ENCODE measurements around the gene GIT2. TPM values are rescaled to one million over a fixed set of nuclear protein-coding genes. Genes with fewer than 3 reads are reported as not detected.

Gene GIT2
- total and polyA plus RNA-seq, 2 experiments from 2014 or later = 26.4 to 42.1 TPM

DNA sequence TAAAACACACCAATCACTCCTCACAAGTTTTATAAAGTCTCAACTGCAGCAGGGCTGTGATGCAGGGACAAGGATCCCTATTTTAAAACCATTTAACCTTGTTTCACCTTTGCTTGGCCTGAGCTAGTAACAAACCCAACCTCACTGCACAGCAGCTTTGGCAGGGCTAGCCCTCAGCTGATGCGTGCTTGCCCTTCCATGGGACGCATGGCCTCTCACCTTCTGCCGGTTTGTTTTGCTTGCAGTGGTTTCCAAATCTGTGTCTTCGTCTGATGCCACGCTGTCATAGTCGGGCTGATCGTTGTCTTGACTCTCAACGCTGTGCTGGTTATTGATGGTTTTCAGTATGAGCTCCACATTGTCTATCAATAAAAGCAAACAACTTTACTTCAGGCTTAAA is 43.3 kb downstream of the GIT2 start:
- Histone ChIP-seq H3F3A (ENCODE audit: insufficient read depth) (peaks cover 57% of the 10 kb centered on the region), H3K27ac (peak overlapping the region; percentile 81; the same call in 1 of the 2 replicates), H3K4me1 (ENCODE audit: insufficient read depth) (peaks cover 52% of the 10 kb centered on the region), H2AFZ (no peak overlapping the region), H3K27me3 (replicated peaks; ENCODE audit: insufficient read depth) (no peaks in the 10 kb centered on the region), H3K4me2 (ENCODE audit: unreplicated experiment) (no peak overlapping the region), H3K4me3 (no peak overlapping the region), H3K36me3 (ENCODE audit: low read depth) (peaks cover 33% of the 10 kb centered on the region), H4K20me1 (ENCODE audit: insufficient read depth) (no peaks in the 10 kb centered on the region), H3K79me2 (ENCODE audit: insufficient read depth) (no peaks in the 10 kb centered on the region), H3K9me2 (ENCODE audit: insufficient read depth) (no peaks in the 10 kb centered on the region), H3K9me3 (ENCODE audit: low read depth) (no peaks in the 10 kb centered on the region), H3K9ac (no peak overlapping the region)
- TF ChIP-seq EZH2phosphoT487 (IDR thresholded peaks at IDR 0.05; ENCODE audit: insufficient read depth, low read depth) = no peak
- no peak for TF ChIP-seq EZH2 (IDR thresholded peaks at IDR 0.05; ENCODE audit: insufficient read depth, poor library complexity, severe bottlenecking)
- no peak for DNase-seq
- WGBS, 2 experiments (ENCODE audit: low coverage in 1 of 2, low lambda C conversion rate in 2 of 2, missing lambda C conversion rate in 2 of 2) = 97 to 98% methylated on average over 8 of the region's 8 CpGs
- in situ Hi-C loops (cut with MboI) = no loop called here

- Histone ChIP-seq H3K27me3 (replicated peaks; ENCODE audit: insufficient read depth) (no peaks in the 10 kb centered on the region), H3K9ac (no peak overlapping the region), H2AFZ (no peak overlapping the region), H3K79me2 (ENCODE audit: insufficient read depth) (no peaks in the 10 kb centered on the region), H3K4me1 (ENCODE audit: insufficient read depth) (peaks cover 57% of the 10 kb centered on the region), H3K4me2 (ENCODE audit: unreplicated experiment) (peak overlapping the region; percentile 73), H3K4me3 (no peak overlapping the region), H4K20me1 (ENCODE audit: insufficient read depth) (no peaks in the 10 kb centered on the region), H3K9me2 (ENCODE audit: insufficient read depth) (no peaks in the 10 kb centered on the region), H3F3A (ENCODE audit: insufficient read depth) (peaks cover 62% of the 10 kb centered on the region), H3K9me3 (ENCODE audit: low read depth) (no peaks in the 10 kb centered on the region), H3K27ac (peak overlapping the region; percentile 81), H3K36me3 (ENCODE audit: low read depth) (peaks cover 29% of the 10 kb centered on the region)
- in situ Hi-C loops (cut with MboI) = no loop called here
- no peak for DNase-seq
- 94 to 95% methylated on average over 11 of the region's 11 CpGs for WGBS, 2 experiments (ENCODE audit: low coverage in 1 of 2, low lambda C conversion rate in 2 of 2, missing lambda C conversion rate in 2 of 2)
- TF ChIP-seq EZH2 (IDR thresholded peaks at IDR 0.05; ENCODE audit: insufficient read depth, poor library complexity, severe bottlenecking) = no peak
- no peak for TF ChIP-seq EZH2phosphoT487 (IDR thresholded peaks at IDR 0.05; ENCODE audit: insufficient read depth, low read depth)
Measured at GRCh38 chr12:109952160-109952858, 43.9 kb downstream of the GIT2 start.

- Histone ChIP-seq H3K9me2 (ENCODE audit: insufficient read depth) (no peaks in the 10 kb centered on the region), H3K9ac (peak overlapping the region; percentile 44; the same call in 1 of the 2 replicates), H3K27me3 (replicated peaks; ENCODE audit: insufficient read depth) (no peaks in the 10 kb centered on the region), H4K20me1 (ENCODE audit: insufficient read depth) (no peaks in the 10 kb centered on the region), H3F3A (ENCODE audit: insufficient read depth) (peaks cover 64% of the 10 kb centered on the region), H2AFZ (no peak overlapping the region), H3K27ac (peak overlapping the region; percentile 81), H3K4me1 (ENCODE audit: insufficient read depth) (peaks cover 63% of the 10 kb centered on the region), H3K79me2 (ENCODE audit: insufficient read depth) (no peaks in the 10 kb centered on the region), H3K4me3 (peak overlapping the region; percentile 48), H3K36me3 (ENCODE audit: low read depth) (peaks cover 31% of the 10 kb centered on the region), H3K4me2 (ENCODE audit: unreplicated experiment) (peak overlapping the region; percentile 73), H3K9me3 (ENCODE audit: low read depth) (no peaks in the 10 kb centered on the region)
- WGBS, 2 experiments (ENCODE audit: low coverage in 1 of 2, low lambda C conversion rate in 2 of 2, missing lambda C conversion rate in 2 of 2) = 42% methylated on average over 7 of the region's 7 CpGs
- no peak for TF ChIP-seq EZH2 (IDR thresholded peaks at IDR 0.05; ENCODE audit: insufficient read depth, poor library complexity, severe bottlenecking)
- no peak for TF ChIP-seq EZH2phosphoT487 (IDR thresholded peaks at IDR 0.05; ENCODE audit: insufficient read depth, low read depth)
- in situ Hi-C loops (cut with MboI) = no loop called here
- peak; percentile 58 for DNase-seq
Measured at GRCh38 chr12:109951751-109952150, 44.4 kb downstream of the GIT2 start.

GRCh38 chr12:109951136-109951535 is 45.0 kb downstream of the GIT2 start:
- WGBS, 2 experiments (ENCODE audit: low coverage in 1 of 2, low lambda C conversion rate in 2 of 2, missing lambda C conversion rate in 2 of 2) = 4% methylated on average over 5 of the region's 5 CpGs
- H3K4me3 ChIP-seq = peak overlapping the region; percentile 48

More at GRCh38 chr12:109951136-109951535, 45.0 kb downstream of the GIT2 start:
- no peaks in the 10 kb centered on the region for H3K79me2 ChIP-seq (ENCODE audit: insufficient read depth)
- H3F3A ChIP-seq (ENCODE audit: insufficient read depth) = peaks cover 64% of the 10 kb centered on the region
- H3K27me3 ChIP-seq (replicated peaks; ENCODE audit: insufficient read depth) = no peaks in the 10 kb centered on the region
- H3K4me2 ChIP-seq (ENCODE audit: unreplicated experiment) = peak overlapping the region; percentile 73
- H3K9me3 ChIP-seq (ENCODE audit: low read depth) = no peaks in the 10 kb centered on the region
- H2AFZ ChIP-seq = no peak overlapping the region
- no peak for TF ChIP-seq EZH2phosphoT487 (IDR thresholded peaks at IDR 0.05; ENCODE audit: insufficient read depth, low read depth)
- no peak for TF ChIP-seq EZH2 (IDR thresholded peaks at IDR 0.05; ENCODE audit: insufficient read depth, poor library complexity, severe bottlenecking)
- H4K20me1 ChIP-seq (ENCODE audit: insufficient read depth) = no peaks in the 10 kb centered on the region
- H3K36me3 ChIP-seq (ENCODE audit: low read depth) = peaks cover 37% of the 10 kb centered on the region
- DNase-seq = peak; percentile 91
- H3K4me1 ChIP-seq (ENCODE audit: insufficient read depth) = peaks cover 65% of the 10 kb centered on the region
- H3K27ac ChIP-seq = peak overlapping the region; percentile 81
- no peaks in the 10 kb centered on the region for H3K9me2 ChIP-seq (ENCODE audit: insufficient read depth)
- H3K9ac ChIP-seq = peak overlapping the region; percentile 44; the same call in 1 of the 2 replicates
- in situ Hi-C loops (cut with MboI) = no loop called here
